Neural progenitor cell (in vitro differentiated cells): ENCODE results near the gene GNA15. TPM values are rescaled to one million over a fixed set of nuclear protein-coding genes. Genes with fewer than 3 reads are reported as not detected.

Source experiments
- DNase-seq: peaks from one replicate; pipeline ENCODE4 v3.0.0-alpha.2; 2016; ENCODE audit warnings: low spot score
- H2AFZ ChIP-seq: fragments of 200-600 bp; sonication (generic); replicated peaks from 2 replicates; pipeline ENCODE4 v1.6.1; 2016; ENCODE audit warnings: antibody characterized with exemption
- H3F3A ChIP-seq: fragments of 200-600 bp; sonication (generic); 2 replicates; pipeline ENCODE4 v1.6.1; 2016; ENCODE audit warnings: antibody characterized with exemption, low read depth
- H3K27ac ChIP-seq: fragments of 200-600 bp; sonication (generic); 2 replicates; pipeline ENCODE4 v1.5.1; 2016; ENCODE audit warnings: mild to moderate bottlenecking
- H3K27me3 ChIP-seq: fragments of 200-600 bp; sonication (generic); 2 replicates; pipeline ENCODE4 v1.6.1; 2016; ENCODE audit warnings: mild to moderate bottlenecking, moderate library complexity
- H3K36me3 ChIP-seq: fragments of 200-600 bp; sonication (generic); 2 replicates; pipeline ENCODE4 v1.5.1; 2016
- H3K4me1 ChIP-seq: fragments of 200-600 bp; sonication (generic); 2 replicates; pipeline ENCODE4 v1.6.1; 2016; ENCODE audit warnings: mixed run types
- H3K4me2 ChIP-seq: fragments of 200-600 bp; sonication (generic); 2 replicates; pipeline ENCODE4 v1.6.1; 2016
- H3K4me3 ChIP-seq: fragments of 200-600 bp; sonication (generic); 2 replicates; pipeline ENCODE4 v1.5.1; 2016
- H3K79me2 ChIP-seq: fragments of 200-600 bp; sonication (generic); 2 replicates; pipeline ENCODE4 v1.6.1; 2016; ENCODE audit warnings: low read depth
- H3K9ac ChIP-seq: fragments of 200-600 bp; sonication (generic); 2 replicates; pipeline ENCODE4 v1.6.1; 2016
- H3K9me3 ChIP-seq: fragments of 200-600 bp; sonication (generic); 2 replicates; pipeline ENCODE4 v1.5.1; 2016; ENCODE audit warnings: low read depth
- H4K20me1 ChIP-seq: fragments of 200-600 bp; sonication (generic); 2 replicates; pipeline ENCODE4 v1.6.1; 2016; ENCODE audit warnings: low read depth
- H3K27ac Mint-ChIP-seq: 3 replicates; pipeline ENCODE4 v1.8.0; 2021; ENCODE audit warnings: mixed read lengths
- H3K27me3 Mint-ChIP-seq: 2 replicates; pipeline ENCODE4 v1.8.0; 2022; ENCODE audit warnings: low read depth, mild to moderate bottlenecking, inconsistent platforms, moderate library complexity, mixed read lengths; ENCODE audit not compliant: insufficient read depth
- H3K36me3 Mint-ChIP-seq: 3 replicates; pipeline ENCODE4 v1.8.0; 2021; ENCODE audit warnings: mixed read lengths
- H3K4me1 Mint-ChIP-seq: 3 replicates; pipeline ENCODE4 v1.8.0; 2021; ENCODE audit warnings: mixed read lengths
- H3K4me3 Mint-ChIP-seq: 3 replicates; pipeline ENCODE4 v1.8.0; 2021; ENCODE audit warnings: mild to moderate bottlenecking, moderate library complexity, mixed read lengths
- H3K9me3 Mint-ChIP-seq: 3 replicates; pipeline ENCODE4 v1.8.0; 2020; ENCODE audit warnings: mixed read lengths
- EZH2 ChIP-seq: fragments of 200-600 bp; sonication (generic); IDR thresholded peaks from 2 replicates; pipeline ENCODE4 v1.6.1; 2017; ENCODE audit warnings: antibody characterized with exemption, mild to moderate bottlenecking, moderate library complexity
- EZH2phosphoT487 ChIP-seq: fragments of 200-600 bp; sonication (generic); IDR thresholded peaks from 2 replicates; pipeline ENCODE4 v1.6.1; 2017; ENCODE audit warnings: antibody characterized with exemption
- total RNA-seq: library from RNA; depleted of rRNA; stranded (reverse); fragments of >200 nt; gene quantifications from 2 replicates; pipeline ENCODE4 v1.2.3, GENCODE V29; 2015; ENCODE audit warnings: low replicate concordance
- TF ChIP-seq, protein P1 (sequence below): fragments of 200-600 bp; sonication (generic); IDR thresholded peaks from 2 replicates; pipeline ENCODE4 v1.5.1; 2017; ENCODE audit warnings: antibody characterized with exemption, mild to moderate bottlenecking

GNA15 gene
- total RNA-seq, 1 donor from 2014 or later: not detected

DNA sequence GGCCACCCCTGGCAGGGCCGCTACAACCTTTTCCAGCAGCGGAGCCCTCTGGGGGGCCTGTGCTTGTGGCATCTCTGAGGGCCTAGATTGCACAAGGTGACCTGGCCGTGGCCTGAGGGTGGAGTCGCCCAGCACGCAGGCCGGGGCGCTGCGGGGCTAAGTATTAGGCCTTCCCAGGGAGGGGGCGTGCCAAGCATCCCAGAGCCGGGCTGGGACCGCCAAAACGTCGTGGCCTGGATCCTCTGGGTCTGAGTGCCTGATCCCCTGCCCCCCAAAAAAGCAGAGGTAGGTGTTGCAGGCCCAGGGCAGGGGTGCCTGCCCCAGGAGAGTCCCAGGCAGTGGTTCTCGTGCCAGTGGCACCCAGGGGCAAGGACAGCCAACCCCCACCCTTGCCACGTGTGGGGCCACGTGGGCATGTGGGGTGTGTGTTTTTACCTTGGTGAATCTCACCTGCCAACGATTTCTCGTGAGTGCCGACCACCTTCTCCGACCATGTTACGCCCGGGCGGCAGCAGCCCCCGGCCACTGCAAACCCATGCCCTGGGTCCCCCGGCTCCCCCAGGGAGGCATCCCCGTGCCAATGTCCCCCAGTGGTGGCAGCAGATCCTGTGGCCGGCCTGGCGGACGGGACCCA, 12.6 kb upstream of the GNA15 start:
- Histone ChIP-seq H3K4me1 (no peaks in the 10 kb centered on the region), H3F3A (no peaks in the 10 kb centered on the region), H3K27ac (no peak overlapping the region), H4K20me1 (no peaks in the 10 kb centered on the region), H3K9me3 (no peaks in the 10 kb centered on the region), H3K4me3 (no peak overlapping the region), H2AFZ (no peak overlapping the region), H3K4me2 (no peak overlapping the region), H3K79me2 (no peaks in the 10 kb centered on the region), H3K9ac (no peak overlapping the region), H3K27me3 (no peaks in the 10 kb centered on the region), H3K36me3 (no peaks in the 10 kb centered on the region)
- no peak for DNase-seq
- no peaks in the 10 kb centered on the region for H3K9me3 Mint-ChIP-seq
- no peak overlapping the region for H3K27ac Mint-ChIP-seq
- no peaks in the 10 kb centered on the region for H3K36me3 Mint-ChIP-seq
- H3K27me3 Mint-ChIP-seq: peaks cover 2% of the 10 kb centered on the region
- TF ChIP-seq, protein P1, sequence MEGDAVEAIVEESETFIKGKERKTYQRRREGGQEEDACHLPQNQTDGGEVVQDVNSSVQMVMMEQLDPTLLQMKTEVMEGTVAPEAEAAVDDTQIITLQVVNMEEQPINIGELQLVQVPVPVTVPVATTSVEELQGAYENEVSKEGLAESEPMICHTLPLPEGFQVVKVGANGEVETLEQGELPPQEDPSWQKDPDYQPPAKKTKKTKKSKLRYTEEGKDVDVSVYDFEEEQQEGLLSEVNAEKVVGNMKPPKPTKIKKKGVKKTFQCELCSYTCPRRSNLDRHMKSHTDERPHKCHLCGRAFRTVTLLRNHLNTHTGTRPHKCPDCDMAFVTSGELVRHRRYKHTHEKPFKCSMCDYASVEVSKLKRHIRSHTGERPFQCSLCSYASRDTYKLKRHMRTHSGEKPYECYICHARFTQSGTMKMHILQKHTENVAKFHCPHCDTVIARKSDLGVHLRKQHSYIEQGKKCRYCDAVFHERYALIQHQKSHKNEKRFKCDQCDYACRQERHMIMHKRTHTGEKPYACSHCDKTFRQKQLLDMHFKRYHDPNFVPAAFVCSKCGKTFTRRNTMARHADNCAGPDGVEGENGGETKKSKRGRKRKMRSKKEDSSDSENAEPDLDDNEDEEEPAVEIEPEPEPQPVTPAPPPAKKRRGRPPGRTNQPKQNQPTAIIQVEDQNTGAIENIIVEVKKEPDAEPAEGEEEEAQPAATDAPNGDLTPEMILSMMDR: no peak
- TF ChIP-seq EZH2: no peak
- no peak for TF ChIP-seq EZH2phosphoT487
- no peak overlapping the region for H3K4me3 Mint-ChIP-seq
- peaks cover 10% of the 10 kb centered on the region for H3K4me1 Mint-ChIP-seq

DNA sequence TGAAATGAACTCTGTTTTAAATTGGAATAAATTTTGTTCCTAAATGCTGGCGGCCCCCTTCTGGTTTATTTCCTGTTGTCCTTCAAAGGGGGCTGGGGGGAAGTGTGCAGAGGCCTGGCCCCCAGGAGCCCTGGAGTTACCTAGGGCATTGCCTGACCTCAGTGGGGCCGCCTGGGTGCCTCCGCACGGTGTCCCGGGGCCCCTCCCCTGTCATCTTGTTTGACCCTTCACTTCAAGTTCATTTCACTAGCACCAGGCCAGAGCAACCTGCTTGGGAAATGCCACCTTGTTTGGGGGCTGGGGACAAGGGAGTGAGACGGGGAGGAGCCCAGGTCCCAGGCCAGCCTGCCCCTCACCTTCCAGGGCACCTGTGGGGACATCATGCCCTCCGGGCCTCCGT, 11.9 kb upstream of the GNA15 start:
- Histone ChIP-seq H3K4me2 (no peak overlapping the region), H3K4me3 (no peak overlapping the region), H3K36me3 (no peaks in the 10 kb centered on the region), H3F3A (no peaks in the 10 kb centered on the region), H4K20me1 (no peaks in the 10 kb centered on the region), H3K27ac (no peak overlapping the region), H2AFZ (no peak overlapping the region), H3K9me3 (no peaks in the 10 kb centered on the region), H3K9ac (no peak overlapping the region), H3K27me3 (no peaks in the 10 kb centered on the region), H3K4me1 (no peaks in the 10 kb centered on the region), H3K79me2 (no peaks in the 10 kb centered on the region)
- no peak for TF ChIP-seq EZH2
- no peak for TF ChIP-seq EZH2phosphoT487
- TF ChIP-seq, protein P1: no peak
- H3K27ac Mint-ChIP-seq: no peak overlapping the region
- H3K4me3 Mint-ChIP-seq: peak overlapping the region; percentile 44
- peaks cover 10% of the 10 kb centered on the region for H3K4me1 Mint-ChIP-seq
- no peaks in the 10 kb centered on the region for H3K9me3 Mint-ChIP-seq
- peaks cover 2% of the 10 kb centered on the region for H3K27me3 Mint-ChIP-seq
- DNase-seq: no peak
- no peaks in the 10 kb centered on the region for H3K36me3 Mint-ChIP-seq

DNA sequence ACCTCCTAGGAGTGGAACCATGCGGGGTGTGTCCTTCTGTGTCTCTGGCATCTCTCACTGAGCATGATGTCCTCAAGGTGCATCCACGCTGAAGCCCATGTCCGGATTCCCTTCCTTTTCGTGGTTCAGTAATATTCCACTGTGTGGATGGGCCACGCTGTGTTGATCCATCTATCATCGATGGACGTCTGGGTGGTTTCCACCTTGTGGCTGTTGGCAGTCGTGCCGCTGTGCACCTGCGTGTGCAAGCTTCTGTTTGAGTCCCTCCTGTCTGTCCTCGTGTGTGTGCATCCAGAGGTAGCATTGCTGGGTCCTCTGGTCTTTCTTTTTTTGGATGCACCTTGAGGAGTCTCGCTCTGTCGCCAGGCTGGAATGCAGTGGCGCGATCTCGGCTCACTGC, 11.2 kb upstream of the GNA15 start:
- Histone ChIP-seq H3K9ac (no peak overlapping the region), H2AFZ (no peak overlapping the region), H3F3A (no peaks in the 10 kb centered on the region), H3K79me2 (no peaks in the 10 kb centered on the region), H3K4me1 (no peaks in the 10 kb centered on the region), H3K27ac (no peak overlapping the region), H3K36me3 (no peaks in the 10 kb centered on the region), H4K20me1 (no peaks in the 10 kb centered on the region), H3K4me2 (no peak overlapping the region), H3K9me3 (no peaks in the 10 kb centered on the region), H3K27me3 (no peaks in the 10 kb centered on the region), H3K4me3 (no peak overlapping the region)
- H3K9me3 Mint-ChIP-seq: no peaks in the 10 kb centered on the region
- H3K4me3 Mint-ChIP-seq: no peak overlapping the region
- no peak overlapping the region for H3K27ac Mint-ChIP-seq
- H3K4me1 Mint-ChIP-seq: peaks cover 10% of the 10 kb centered on the region
- DNase-seq: no peak
- peaks cover 2% of the 10 kb centered on the region for H3K27me3 Mint-ChIP-seq
- H3K36me3 Mint-ChIP-seq: no peaks in the 10 kb centered on the region
- TF ChIP-seq, protein P1: no peak
- TF ChIP-seq EZH2phosphoT487: no peak
- no peak for TF ChIP-seq EZH2
